Measurements from ENCODE around the gene E2F7. TPM values are rescaled to one million over a fixed set of nuclear protein-coding genes. Genes with fewer than 3 reads are reported as not detected.

E2F7 gene
- total and polyA plus RNA-seq, 2 of the 13 experiments (the other 11 are each of a cell fraction or from before 2014, with no cell fraction given) = 1.7 to 7.3 TPM

DNA sequence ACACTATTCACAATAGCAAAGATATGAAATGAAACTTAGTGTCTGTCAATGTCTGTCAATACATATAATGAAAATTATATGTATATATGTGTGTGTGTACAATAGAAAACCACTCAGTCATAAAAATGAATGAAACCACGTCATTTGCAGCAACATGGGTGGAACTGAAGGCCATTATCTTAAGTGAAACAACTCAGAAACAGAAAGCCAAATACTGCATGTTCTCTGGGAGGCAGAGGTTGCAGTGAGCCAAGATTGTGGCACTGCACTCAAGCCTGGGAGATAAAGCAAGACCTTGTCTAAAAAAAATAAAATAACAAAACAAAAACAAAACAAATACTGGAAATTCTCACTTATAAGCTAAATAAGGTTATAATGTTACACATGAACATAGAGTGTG is 16.7 kb upstream of the E2F7 start:
- no peaks in the 10 kb centered on the region for H3K36me3 ChIP-seq (replicated peaks in 1 of 2; ENCODE audit: control insufficient read depth in 1 of 2, insufficient read depth in 2 of 2, low read length in 2 of 2)
- in situ Hi-C loops (cut with HindIII; ENCODE audit: extremely low pct_ligation_motif_present, low pct_unique_long_range_greater_than_20kb) (no loop called here), intact Hi-C loops (cut with micrococcal nuclease; ENCODE audit: unreplicated experiment) (no loop called here)
- H3K4me1 ChIP-seq (ENCODE audit: insufficient read depth, low read length) = no peaks in the 10 kb centered on the region
- WGBS (ENCODE audit: low lambda C conversion rate) = 3% methylated on average over 1 of the region's 1 CpG
- no peaks in the 10 kb centered on the region for H3K27me3 ChIP-seq (ENCODE audit: control insufficient read depth in 1 of 2, insufficient read depth in 2 of 2, low read length in 2 of 2)
- POLR2A ChIA-PET = no interaction called here
- no peaks in the 10 kb centered on the region for H4K20me1 ChIP-seq (ENCODE audit: insufficient read depth, low read length)
- H2AFZ ChIP-seq (ENCODE audit: low read length) = no peak overlapping the region
- BruUV-seq (replicated peaks) = no TSS peak
- no peak overlapping the region for H3K27ac ChIP-seq (ENCODE audit: extremely low read length, insufficient read depth, low read length)
- H3K9ac ChIP-seq (ENCODE audit: insufficient read depth, low read depth, low read length) = no peak overlapping the region
- DNase-seq (ENCODE audit: low spot score) (no peak), ATAC-seq (no peak), FAIRE-seq (no peak)
- no peak overlapping the region for H3K4me3 ChIP-seq (replicated peaks in 1 of 3; ENCODE audit: insufficient read depth in 1 of 3, low read depth in 2 of 3, low read length in 3 of 3)
- H3K4me2 ChIP-seq (ENCODE audit: low read depth, low read length) = no peak overlapping the region
- no peaks in the 10 kb centered on the region for H3K79me2 ChIP-seq (ENCODE audit: insufficient read depth, low read length)
- TF ChIP-seq KDM5B (CRISPR knock-in tag; IDR thresholded peaks at IDR 0.05; ENCODE audit: borderline replicate concordance) (no peak), ZNF569 (CRISPR knock-in tag; IDR thresholded peaks at IDR 0.05; ENCODE audit: borderline replicate concordance) (no peak), CBX5 (CRISPR knock-in tag; IDR thresholded peaks at IDR 0.05; ENCODE audit: borderline replicate concordance) (no peak), SOX6 (IDR thresholded peaks at IDR 0.05) (no peak), SOX6 (CRISPR knock-in tag; IDR thresholded peaks at IDR 0.05) (no peak), FOXC1 (CRISPR knock-in tag; IDR thresholded peaks at IDR 0.05; ENCODE audit: borderline replicate concordance) (no peak), DNMT3B (CRISPR knock-in tag; conservative IDR thresholded peaks at IDR 0.05) (no peak), CC2D1A (CRISPR knock-in tag; IDR thresholded peaks at IDR 0.05) (no peak), ZNF260 (CRISPR knock-in tag; IDR thresholded peaks at IDR 0.05; ENCODE audit: borderline replicate concordance, low read depth) (no peak), RXRA (CRISPR knock-in tag; IDR thresholded peaks at IDR 0.05) (no peak), ZNF136 (CRISPR knock-in tag; IDR thresholded peaks at IDR 0.05; ENCODE audit: low read depth) (no peak), ZFX (CRISPR knock-in tag; IDR thresholded peaks at IDR 0.05; ENCODE audit: low read depth) (no peak), NR3C1 (CRISPR knock-in tag; IDR thresholded peaks at IDR 0.05) (no peak), SOX5 (CRISPR knock-in tag; IDR thresholded peaks at IDR 0.05; ENCODE audit: borderline replicate concordance) (no peak)
- TF ChIP-seq, protein P1, sequence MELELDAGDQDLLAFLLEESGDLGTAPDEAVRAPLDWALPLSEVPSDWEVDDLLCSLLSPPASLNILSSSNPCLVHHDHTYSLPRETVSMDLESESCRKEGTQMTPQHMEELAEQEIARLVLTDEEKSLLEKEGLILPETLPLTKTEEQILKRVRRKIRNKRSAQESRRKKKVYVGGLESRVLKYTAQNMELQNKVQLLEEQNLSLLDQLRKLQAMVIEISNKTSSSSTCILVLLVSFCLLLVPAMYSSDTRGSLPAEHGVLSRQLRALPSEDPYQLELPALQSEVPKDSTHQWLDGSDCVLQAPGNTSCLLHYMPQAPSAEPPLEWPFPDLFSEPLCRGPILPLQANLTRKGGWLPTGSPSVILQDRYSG (CRISPR knock-in tag; IDR thresholded peaks at IDR 0.05) = no peak
- TF ChIP-seq, protein P2, sequence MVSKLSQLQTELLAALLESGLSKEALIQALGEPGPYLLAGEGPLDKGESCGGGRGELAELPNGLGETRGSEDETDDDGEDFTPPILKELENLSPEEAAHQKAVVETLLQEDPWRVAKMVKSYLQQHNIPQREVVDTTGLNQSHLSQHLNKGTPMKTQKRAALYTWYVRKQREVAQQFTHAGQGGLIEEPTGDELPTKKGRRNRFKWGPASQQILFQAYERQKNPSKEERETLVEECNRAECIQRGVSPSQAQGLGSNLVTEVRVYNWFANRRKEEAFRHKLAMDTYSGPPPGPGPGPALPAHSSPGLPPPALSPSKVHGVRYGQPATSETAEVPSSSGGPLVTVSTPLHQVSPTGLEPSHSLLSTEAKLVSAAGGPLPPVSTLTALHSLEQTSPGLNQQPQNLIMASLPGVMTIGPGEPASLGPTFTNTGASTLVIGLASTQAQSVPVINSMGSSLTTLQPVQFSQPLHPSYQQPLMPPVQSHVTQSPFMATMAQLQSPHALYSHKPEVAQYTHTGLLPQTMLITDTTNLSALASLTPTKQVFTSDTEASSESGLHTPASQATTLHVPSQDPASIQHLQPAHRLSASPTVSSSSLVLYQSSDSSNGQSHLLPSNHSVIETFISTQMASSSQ (IDR thresholded peaks at IDR 0.05; ENCODE audit: low read depth) = no peak
- TF ChIP-seq, protein P2 (CRISPR knock-in tag; IDR thresholded peaks at IDR 0.05; ENCODE audit: borderline replicate concordance) = no peak
- no peaks in the 10 kb centered on the region for H3K9me3 ChIP-seq (ENCODE audit: low read length)
- CTCF ChIA-PET (ENCODE audit: low intra/inter-chr PET ratio, low total read pairs) = no interaction called here
